ENCODE results near the gene USP31.
"Not testable (repeated sequence)": the region's sequence is repeated elsewhere in the genome, so short reads cannot be mapped to it uniquely, and the experiment has no call there.

Gene USP31

GRCh38 chr16:23156110-23156509 is 6.9 kb upstream of the USP31 start:
- no peak for DNase-seq (ENCODE audit: low read depth in 2 of 2)

DNA sequence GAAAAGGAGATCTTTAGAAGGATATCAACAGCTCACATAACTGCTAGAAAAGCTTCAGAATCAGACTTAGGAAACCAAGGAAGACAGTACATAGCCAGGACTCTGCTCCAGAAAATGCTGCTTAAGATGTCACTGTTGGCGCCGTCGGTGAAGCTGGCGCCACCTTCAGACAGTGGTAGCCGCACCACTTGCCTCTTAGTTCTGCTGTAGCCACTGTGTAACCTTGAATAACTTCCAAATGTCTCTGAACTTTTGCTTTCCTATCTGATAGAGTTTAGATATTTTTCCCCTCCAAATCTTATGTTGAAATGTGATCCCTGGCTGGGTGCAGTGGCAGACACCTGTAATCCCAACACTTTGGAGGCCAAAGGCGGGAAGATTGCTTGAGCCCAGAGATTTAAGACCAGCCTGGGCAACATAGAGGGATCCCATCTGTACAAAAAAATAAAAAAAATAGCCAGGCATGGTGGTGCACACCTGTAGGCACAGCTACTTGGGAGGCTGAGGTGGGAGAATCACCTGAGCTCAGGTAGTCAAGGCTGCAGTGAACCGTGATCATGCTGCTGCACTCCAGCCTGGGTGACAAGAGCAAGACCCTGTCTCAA is 6.3 kb upstream of the USP31 start:
- no peak for DNase-seq (ENCODE audit: low read depth in 2 of 2)

- no peak for DNase-seq (ENCODE audit: low read depth in 2 of 2)
Observed at GRCh38 chr16:23152386-23153178, 3.3 kb upstream of the USP31 start.

DNA sequence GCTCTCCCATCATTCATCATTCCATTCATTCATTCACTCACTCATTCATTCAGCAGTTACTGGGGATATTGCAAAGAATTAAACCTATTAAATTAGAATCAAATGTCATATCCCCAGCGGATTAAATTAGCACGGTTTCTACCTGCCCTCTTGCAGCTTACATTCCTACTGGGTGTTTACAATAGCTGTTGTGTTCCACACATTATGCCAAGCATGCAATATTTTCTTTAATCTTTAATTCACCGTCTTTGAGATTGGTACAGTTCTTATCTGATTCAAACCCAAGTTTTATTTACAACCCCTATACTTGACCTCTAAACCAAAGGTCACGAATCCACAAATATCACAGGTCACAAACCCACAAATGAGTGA is 727 bp upstream of the USP31 start:
- no peak for DNase-seq (ENCODE audit: low read depth in 2 of 2)

DNA sequence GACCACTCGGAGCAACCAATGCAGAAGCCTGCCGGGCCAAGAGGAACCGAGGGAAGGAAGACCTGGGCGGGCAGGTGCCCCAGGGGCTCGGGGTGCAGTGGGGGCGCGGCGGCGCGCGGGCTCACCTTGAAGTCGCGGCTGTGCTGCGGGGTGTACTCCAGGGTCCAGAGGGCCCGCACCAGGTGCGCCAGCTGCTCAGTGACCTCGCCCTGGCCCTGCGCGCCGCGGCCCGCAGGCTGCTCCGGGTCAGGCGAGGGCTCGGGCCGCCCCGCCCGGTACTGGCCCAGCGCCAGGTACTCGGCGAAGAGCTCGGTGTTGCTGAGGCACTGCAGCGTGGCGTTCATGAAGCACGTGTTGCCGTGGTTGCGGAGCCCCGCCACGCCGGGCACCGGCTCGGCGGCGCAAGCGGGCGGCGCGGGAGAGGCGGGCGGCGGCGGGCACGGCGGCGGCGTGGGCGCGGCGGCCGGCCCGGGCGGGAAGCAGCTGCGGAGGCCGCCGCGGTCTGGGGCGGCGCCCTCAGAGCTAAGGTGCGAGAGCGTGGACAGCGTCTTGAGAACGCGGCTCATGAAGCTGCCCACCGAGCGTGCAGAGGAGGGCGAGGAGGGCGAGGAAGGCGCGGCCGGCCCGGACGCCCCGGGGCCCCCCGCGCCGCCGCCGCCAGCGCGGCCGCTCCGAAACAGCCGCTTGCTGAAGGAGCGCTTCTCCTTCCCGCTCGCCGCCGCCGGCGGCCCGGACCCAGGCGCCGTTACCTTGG is 562 bp downstream of the USP31 start:
- DNase-seq (ENCODE audit: low read depth in 2 of 2), result peak; percentile 10 to 27

DNA sequence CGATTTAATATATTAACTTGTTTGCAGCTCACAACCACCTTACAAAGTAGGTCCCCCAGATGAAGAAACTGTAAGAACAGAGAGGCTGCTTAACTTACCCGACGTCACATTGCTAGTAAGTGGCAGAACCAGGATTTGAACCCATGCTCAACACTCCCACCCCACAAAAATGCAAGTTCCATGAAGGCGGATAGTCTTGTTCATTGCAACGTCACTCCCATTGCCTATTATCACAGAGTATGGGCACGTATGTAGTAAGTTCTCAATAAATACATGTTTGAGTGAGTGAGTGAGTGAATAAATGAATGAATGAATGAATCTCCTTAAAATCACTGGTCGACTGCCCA is 1.1 kb downstream of the USP31 start:
- DNase-seq (ENCODE audit: low read depth in 2 of 2), result no peak

GRCh38 chr16:23147666-23148065 is 1.6 kb downstream of the USP31 start:
- DNase-seq (ENCODE audit: low read depth in 2 of 2), result no peak

GRCh38 chr16:23146877-23147601 is 2.2 kb downstream of the USP31 start:
- no peak for DNase-seq (ENCODE audit: low read depth in 2 of 2)

- no peak for DNase-seq (ENCODE audit: low read depth in 2 of 2)
Observed at GRCh38 chr16:23145608-23146007, 3.6 kb downstream of the USP31 start.

GRCh38 chr16:23145186-23145585 is 4.1 kb downstream of the USP31 start:
- DNase-seq (ENCODE audit: low read depth in 2 of 2), result no peak

DNA sequence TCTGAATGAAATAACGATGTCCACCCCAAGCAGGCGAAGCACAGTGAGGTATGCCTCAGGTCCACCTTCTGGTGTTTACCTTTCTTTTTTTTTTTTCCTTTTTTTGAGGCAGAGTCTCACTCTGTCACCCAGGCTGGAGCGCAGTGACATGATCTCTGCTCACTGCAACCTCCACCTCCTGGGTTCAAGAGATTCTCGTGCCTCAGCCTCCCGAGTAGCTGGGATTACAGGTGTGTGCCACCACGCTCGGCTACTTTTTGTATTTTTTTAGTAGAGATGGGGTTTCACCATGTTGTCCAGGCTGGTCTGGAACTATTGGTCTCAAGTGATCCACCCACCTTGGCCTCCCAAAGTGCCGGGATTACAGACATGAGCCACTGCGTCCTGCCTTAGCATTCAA is 4.9 kb downstream of the USP31 start:
- not testable (repeated sequence) for DNase-seq (ENCODE audit: low read depth in 2 of 2)

DNA sequence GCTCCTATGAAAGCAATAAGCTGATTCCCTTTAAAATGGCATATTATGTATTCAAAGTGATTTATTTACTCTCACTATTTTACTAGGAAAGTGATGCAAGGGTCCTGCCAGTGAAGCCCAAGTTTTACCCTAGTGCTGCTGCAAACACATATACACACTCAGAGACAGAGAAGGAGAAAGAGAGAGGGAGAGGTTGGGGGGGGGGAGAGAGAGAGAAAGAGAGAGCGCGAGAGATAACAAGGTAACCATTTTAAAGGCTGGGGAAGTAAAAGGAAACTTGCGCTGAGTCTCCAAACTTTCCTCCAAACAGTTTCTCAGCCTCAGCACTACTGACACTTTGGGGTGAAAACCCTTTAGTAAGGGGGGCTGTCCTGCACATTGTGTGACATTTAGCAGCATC is 5.9 kb downstream of the USP31 start:
- DNase-seq (ENCODE audit: low read depth in 2 of 2), result no peak

DNA sequence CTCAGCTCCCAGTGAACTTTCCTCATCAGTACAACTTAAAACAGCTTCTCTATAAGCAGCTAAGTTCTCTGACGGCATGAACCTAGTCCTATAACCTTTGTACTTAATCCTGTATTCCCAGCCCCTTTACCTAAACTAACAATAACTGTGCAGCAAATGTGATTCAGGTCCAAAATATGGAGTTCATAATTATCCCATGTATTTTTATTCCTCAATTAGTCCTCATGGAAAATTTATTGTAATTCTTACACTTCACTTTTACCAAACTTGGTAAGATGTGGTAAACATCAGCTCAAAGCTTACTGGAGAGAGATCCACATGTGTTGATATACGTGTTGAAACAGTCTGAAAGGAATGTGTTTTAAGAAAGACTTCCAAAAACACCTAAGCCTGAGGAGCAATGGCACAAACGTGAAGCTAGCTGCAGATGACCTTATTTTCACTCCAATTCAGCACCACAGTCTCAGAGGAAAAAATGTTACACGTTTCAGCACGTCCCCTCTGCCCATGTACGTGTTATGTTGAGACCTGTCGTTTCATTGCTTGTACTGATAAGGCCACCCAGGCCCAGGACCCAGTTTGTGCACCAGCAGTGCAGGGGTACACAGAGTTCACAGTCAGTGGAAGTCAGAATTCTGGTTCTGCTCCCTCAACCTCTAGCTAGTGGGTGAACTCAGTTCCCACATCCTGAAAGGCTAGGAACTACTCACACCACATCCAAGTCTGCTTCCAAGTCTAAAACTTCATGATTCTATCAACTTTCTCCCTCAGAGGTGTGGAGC is 7.1 kb downstream of the USP31 start:
- no peak for DNase-seq (ENCODE audit: low read depth in 2 of 2)

- DNase-seq (ENCODE audit: low read depth in 2 of 2), result no peak
Observed at GRCh38 chr16:23141500-23141899, 7.8 kb downstream of the USP31 start.

DNA sequence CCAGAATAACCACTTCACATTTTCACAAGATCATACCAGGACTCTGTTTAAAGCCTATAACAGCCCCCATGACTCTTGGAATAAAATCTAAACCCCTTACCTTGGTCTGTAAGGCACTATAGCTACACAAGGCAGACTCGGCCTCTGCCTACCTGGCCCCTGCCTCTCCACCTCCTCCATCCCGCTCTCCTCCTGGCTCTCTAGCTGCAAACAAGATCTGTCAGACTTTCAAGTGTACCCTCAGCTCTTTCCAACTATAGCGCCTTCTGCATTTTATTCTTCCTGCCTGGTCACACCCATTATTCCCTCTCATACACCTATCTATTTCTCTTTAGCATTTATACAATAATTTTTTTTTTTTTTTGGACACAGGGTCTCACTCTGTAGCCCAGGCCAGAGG is 8.2 kb downstream of the USP31 start:
- no peak for DNase-seq (ENCODE audit: low read depth in 2 of 2)

GRCh38 chr16:23140107-23140506 is 9.1 kb downstream of the USP31 start:
- DNase-seq (ENCODE audit: low read depth in 2 of 2), result no peak

- no peak for DNase-seq (ENCODE audit: low read depth in 2 of 2)
Observed at GRCh38 chr16:23137818-23138217, 11.4 kb downstream of the USP31 start.

GRCh38 chr16:23137256-23137655 is 12.0 kb downstream of the USP31 start:
- DNase-seq (ENCODE audit: low read depth in 2 of 2), result no peak

- no peak for DNase-seq (ENCODE audit: low read depth in 2 of 2)
Observed at GRCh38 chr16:23134274-23134673, 15.0 kb downstream of the USP31 start.

- no peak for DNase-seq (ENCODE audit: low read depth in 2 of 2)
Observed at GRCh38 chr16:23132775-23133463, 16.3 kb downstream of the USP31 start.
